Right renal pelvis (tissue), 4 donors: Measurements from ENCODE around the gene C1QTNF5. TPM values are rescaled to one million over a fixed set of nuclear protein-coding genes. Genes with fewer than 3 reads are reported as not detected.
"Not testable (repeated sequence)": the region's sequence is repeated elsewhere in the genome, so short reads cannot be mapped to it uniquely, and the experiment has no call there.

ENCODE experiments used
- DNase-seq, 4 donors: peaks; one replicate each; pipeline ENCODE4 v3.0.0-alpha.2; 2013; ENCODE audit warnings: low read depth in 4 of 4, low spot score in 3 of 4, missing footprints in 1 of 4
- polyA plus RNA-seq, 4 donors: library from polyadenylated mRNA; unstranded; fragments of 120-200 nt; gene quantifications; one replicate each; pipeline ENCODE4 v1.2.1, GENCODE V29; 2013; ENCODE audit not compliant: insufficient read length in 4 of 4

C1QTNF5 gene, protein sequence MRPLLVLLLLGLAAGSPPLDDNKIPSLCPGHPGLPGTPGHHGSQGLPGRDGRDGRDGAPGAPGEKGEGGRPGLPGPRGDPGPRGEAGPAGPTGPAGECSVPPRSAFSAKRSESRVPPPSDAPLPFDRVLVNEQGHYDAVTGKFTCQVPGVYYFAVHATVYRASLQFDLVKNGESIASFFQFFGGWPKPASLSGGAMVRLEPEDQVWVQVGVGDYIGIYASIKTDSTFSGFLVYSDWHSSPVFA
- 10 to 100 TPM; 20.6 to 33.6 (median 25.5) TPM for polyA plus RNA-seq

DNA sequence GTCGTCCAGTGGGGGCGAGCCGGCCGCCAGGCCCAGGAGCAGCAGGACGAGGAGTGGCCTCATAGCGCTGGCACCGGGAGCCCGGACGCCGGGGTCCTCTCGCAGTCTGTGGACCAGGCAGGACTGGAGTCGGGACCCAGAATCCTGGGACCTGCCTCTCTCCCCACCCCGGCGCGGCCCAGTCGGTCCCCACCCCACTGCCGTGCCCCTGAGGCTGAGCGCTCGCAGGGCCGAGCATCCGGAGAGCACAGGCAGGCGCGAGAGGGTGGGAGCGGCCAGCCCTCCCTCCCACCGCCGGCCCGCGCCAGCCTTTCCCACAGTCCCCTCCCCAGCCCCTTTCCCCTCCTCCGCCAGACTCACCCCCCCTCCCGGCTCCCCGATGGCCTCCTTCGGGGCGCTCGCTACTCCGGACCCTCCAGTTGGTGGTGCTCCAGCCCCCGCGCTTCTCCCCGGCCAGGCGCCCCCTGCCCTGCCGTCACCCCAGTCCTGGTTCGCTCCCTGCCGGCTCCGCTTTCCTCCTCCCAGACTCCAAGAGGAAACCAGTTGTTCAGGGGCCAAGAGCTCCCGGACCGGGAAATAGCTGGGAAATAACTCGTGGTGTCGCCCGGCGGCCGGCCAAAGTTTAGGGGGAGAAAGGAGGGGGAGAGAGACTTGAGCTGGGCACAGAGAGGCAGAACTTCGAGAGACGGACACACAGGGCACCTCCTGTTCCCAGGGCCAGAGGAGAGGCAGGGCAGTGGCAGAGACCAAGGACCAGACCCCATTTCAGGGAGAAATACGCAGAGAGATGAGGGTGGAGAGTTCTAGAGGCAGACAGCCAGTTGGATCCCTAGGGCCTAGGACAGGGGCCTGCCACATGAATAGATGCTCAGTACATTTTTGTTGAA is at the start of gene C1QTNF5:
Gene C1QTNF5 (minus strand): TSS at position 549 of the 887 bp plus-strand sequence. CDS start 486 bp downstream, at position 63.
- no peak for DNase-seq

DNA sequence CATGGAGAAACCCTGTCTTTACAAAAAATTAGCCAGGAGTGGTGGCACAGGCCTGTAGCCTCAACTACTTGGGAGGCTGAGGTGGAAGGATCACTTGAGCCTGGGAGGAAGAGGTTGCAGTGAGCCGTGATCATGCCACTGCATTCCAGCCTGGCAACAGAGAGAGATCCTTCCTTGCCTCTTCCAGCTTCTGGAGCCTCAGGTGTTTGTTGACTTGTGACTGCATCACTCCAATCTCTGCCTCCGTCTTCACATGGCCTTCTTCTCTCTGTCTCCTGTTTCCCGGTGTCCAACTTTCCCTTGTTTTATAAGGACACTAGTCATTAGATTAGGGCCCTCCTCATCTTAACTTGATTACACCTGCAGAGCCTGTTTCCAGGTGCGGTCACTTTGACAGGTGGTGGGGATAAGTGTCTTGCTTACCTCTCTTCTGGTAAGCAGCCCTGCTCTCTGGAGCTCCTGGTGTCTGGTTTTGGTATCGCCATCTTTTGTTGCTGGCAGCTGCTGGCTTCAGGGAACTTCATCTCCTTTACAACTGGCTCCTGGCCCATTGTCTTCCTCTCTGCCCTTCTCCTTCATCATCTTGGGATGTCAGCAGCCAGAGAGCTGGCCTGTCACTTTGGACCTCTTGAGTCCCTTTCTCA is 49.0 kb upstream of the C1QTNF5 start:
- DNase-seq = no peak

DNA sequence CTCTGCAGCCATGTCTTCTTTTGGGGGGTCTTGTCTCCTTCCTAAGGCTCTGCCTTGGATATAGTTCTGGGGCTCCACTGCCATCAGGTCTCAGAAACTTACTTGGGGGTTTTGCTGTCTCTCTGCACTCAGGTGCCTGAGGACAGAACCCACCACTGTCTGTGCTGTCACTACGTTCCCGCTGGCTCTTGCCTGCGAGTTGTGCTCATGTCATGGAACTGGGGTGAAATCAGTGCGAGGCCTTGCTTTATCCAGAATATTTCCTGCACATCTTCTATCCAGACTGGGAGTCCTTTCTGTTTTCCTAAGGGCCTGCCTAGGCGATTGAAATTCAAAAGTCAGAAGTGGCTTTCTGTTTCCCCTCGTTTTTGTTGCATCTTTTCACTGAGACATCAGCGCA is 47.4 kb upstream of the C1QTNF5 start:
- DNase-seq = no peak

DNA sequence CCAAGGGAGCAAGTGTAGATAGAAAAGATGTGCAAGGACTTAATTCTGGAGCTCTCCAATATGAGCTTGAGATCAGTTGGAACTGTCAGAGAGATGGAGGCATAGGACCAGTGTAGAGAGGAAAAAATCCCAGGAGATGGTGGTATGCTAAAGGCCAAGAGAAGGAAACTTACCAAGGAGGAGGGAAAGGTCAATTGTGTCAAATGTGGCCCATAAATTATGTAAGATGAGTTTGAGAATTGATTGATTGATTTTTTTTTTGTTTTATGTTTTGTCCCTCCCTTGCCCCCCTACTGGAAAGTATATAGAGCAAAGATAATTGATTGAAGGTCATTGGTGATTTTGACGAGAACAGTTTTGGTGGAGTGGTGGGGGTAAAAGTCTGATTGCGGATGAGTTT is 43.6 kb upstream of the C1QTNF5 start:
- DNase-seq = no peak

DNA sequence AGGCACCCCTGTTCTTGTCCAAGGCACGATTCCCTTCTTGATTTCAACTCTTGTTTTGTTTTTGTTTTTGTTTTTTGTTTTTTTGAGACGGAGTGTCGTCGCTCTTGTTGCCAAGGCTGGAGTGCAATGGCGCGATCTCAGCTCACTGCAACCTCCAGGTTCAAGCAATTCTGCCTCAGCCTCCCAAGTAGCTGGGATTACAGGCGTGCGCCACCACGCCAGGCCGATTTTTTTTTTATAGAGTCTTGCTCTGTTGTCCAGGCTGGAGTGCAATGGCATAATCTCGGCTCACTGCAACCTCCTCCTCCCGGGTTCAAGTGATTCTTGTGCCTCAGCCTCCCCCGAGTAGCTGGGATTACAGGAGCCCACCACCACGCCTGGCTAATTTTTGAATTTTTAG is 41.8 kb upstream of the C1QTNF5 start:
- not testable (repeated sequence) for DNase-seq

DNA sequence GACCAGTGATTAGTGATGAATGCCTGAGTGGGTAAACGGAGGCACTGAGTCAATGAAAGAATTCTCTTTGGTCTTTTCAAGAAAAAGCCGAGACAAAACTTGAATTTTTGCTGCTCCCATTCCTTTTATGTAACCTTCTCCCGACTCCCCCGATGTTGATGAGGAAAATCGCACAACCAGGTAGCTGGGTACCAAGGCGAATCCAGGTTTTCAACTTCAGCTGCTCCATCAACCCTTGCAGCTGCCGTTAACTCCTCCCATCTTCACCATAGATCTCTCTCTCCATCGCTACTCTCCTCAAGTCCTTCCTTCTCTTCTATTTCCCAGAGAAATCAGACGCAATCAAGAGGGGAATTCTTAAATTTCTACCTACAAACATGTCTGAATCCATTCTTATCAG is 41.4 kb upstream of the C1QTNF5 start:
- DNase-seq = no peak

DNA sequence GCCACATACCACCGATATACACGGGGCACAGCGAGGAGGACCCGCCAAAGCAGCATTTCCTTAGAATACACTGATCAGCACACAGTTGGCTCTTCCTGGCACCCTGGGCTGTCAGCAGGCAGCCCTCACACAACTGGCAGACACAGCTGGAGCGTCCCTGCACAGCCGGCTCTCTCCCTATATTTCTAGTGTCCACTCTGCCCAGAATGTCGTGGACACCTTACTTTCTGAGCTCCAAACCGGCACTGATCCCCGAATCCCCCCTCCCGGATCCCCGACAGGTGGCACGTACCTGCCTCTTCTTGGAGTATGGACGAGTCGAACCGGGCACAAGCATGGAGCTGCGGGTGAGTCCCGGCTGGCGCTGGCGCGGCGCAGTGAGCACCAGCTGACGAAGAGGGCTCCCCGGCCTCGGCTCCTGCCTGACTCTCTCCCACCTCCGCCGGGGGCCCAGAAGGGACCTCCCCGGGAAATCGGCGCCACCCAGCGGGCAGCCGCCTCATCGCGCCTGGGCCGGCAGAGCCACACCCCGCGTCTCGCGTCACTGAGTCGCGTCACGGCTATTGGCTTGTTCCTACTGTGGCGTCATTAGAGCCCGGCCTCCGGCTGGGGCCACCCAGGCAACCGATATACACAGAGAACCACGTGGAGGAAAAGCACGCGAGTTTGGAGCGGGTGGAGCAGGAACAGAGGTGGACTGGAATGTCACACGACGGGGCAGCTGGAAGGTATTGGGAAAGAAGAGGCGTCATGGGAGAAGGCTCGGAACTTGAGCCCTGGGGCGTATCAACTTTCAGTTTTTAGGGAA is 40.7 kb upstream of the C1QTNF5 start, which contains the start of gene USP2:
Gene USP2 (minus strand): TSS at position 510 of the 808 bp plus-strand sequence. CDS start 8,210 bp downstream, outside the sequence.
- DNase-seq = peak; percentile 89 to 94 (median 92)

DNA sequence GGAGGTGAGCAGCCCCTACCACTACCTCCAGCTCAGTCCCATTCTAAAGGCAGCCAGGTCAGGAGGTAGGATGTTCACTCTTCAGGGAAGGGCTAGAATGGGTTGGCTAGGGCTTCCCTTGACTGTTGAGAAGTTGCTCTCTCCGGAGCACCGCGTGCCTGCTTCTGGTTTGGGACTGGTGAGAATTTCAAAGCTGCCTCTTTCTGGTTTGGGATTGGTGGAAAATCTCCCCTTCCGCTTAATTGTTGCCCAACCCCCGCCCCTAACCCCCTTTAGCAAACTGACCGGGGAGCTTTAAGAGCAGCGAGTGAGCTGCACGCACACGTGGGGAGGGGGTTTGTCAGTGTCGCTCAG is 40.1 kb upstream of the C1QTNF5 start:
- DNase-seq = no peak

DNA sequence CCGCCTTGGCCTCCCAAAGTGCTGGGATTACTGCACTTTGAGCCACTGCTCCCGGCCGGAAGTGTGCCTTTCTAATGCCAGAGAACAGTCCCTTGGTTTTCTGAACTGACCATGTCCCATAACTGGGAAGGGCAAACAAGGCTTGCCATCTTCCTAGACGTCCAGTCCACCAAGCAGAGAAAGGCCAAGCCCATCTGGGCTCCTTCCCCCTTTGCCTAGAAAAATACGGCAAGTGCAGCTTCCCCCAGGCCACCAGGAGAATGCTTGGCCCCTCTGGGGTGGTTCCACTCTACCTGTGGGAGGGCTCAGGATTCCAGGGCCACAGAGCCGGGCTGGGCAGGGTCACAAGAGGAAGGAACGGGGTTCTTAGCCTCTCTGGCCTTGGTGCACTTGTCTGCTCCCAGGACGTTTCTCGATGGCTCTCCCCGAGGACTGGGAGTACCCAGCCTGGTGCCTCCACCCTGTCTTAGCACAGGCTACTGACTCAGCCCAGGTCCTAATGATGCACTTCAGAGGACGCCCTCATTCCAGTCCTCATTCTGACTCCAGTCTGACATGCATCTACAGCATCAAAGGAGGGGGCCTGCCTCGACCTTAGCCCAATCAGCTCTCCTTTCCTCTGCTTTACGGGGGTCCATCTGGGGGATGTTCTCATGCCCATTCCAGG is 39.6 kb upstream of the C1QTNF5 start:
- no peak for DNase-seq

DNA sequence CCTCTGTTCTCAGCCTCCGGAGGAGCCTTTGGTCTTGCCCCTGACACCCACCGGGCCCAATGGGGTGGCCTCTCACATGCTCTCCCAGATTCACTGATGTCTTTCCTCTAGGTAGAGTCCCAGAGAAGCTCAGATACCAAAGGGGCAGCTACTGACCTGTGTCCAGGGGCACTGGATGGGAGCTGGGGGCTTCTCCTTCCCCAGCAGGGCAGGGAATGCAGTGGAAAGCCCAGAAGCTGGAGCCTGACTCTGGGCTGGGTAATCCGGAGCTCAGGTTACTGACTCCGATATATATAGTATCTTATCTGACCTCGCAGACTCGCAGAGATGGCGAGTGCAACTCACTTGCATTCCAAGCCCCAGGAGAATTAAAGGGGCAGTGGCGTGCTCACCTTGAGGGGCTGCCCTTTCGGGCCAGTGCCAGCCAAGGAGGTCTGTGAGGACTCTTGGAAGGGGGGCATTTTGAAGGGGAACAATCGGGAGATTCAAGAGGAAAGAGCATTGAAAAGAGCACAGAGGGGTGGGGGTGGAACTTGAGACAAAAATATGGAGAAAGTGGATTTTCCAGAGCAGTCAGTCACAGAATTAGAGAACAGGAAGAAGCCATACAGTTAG is 38.3 kb upstream of the C1QTNF5 start:
- DNase-seq = no peak

DNA sequence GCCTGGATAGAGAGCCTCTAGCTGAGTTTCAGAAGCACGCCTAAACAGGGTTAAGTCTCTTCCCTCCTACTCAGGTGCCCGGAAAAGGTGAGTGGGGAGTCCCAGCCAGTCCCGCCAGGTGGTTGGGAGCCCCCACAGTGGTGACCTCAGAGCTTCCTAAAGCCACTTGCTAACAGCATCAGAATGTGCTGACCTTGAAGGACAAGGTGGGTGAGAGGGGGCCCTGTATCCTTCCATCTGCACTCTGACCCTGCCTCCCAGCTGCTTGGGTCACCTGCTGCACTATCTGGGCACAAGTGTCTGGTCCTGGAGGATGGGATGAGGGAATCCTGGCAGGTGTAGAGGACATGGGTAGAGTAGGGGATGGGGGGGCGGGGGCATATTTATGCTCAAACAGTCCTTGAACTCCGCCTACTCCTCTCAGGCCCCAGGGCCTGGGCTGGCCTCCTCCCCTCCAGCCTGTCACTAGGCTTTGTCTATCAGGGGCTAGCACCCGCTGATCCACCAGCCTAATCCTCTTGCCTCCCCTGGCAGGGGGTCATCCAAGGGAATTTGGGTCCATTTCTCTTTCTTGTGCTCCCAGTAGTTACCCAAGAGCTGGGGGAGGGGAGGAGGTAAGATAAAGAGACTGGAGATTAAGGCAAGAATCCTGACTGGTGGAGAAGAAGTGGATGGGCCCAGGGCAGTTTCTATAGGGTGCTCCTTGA is 37.4 kb upstream of the C1QTNF5 start:
- DNase-seq = no peak

DNA sequence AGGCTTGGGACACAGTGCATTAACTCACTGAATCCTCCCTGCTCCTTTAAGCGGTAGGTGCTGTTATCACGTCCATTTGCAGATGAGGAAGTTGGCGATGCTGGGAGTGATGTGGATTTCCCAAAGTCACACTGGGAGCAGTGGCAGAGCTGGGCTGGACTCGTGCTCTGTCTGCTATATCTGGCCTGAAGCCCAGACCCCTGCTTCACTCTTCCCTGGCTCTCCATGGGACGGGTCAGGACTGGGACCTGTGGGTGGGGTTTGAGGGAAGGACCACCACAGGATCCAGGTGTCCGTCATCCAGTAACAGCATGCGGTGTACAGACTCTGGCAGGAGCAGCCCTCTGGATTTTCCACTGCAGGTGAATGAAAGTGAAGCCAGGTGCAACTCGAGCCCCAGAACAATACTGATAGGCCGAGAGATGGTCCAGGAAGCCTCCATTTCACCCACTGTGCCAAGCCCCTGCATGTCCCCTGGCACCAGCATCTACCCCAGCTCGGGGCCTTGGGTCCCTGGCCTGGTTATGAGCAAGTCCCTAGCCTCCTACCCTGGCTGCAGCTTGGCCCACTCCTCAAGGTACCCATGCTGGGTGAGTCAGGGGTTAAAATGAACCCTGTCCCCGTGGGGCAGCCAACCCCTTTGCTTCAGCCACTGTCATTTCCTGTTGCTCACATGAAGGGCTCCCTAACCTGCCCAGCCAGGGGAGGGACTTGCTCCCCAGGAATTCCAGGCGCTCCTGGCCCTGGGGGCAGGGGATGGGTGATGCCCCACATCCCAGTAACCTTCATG is 36.6 kb upstream of the C1QTNF5 start:
- no peak for DNase-seq

DNA sequence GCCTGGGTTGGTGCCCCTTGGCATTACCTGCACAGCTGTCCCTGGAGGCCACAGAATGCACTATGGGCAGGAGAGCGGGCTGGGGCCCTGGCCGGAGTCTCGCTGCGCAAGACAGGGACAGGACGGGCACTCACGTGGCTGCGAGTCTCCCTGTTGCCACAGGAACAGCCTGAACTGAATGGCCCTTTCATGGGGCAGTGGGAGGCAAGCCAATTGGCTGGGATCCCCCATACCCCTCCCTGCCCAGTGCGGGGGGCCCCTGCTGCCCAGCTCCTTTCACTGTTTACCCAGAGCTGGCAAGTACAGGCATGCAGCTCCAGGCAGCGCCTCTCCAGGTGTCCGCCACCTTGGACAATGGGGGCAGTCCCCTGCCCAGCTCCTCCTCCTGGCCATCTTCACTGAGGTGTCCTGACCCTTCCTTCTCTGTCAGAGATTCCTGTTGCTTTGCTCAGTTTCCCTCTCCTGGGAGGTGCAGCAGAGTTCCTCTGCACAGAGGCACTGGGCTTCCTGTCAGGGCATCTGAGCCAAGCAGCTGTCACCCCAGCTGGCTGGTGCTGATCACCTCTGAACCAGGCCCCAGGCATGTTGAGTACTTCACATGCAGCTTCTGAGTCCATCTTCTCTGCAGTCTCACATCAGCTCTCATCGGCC is 35.6 kb upstream of the C1QTNF5 start:
- no peak for DNase-seq

DNA sequence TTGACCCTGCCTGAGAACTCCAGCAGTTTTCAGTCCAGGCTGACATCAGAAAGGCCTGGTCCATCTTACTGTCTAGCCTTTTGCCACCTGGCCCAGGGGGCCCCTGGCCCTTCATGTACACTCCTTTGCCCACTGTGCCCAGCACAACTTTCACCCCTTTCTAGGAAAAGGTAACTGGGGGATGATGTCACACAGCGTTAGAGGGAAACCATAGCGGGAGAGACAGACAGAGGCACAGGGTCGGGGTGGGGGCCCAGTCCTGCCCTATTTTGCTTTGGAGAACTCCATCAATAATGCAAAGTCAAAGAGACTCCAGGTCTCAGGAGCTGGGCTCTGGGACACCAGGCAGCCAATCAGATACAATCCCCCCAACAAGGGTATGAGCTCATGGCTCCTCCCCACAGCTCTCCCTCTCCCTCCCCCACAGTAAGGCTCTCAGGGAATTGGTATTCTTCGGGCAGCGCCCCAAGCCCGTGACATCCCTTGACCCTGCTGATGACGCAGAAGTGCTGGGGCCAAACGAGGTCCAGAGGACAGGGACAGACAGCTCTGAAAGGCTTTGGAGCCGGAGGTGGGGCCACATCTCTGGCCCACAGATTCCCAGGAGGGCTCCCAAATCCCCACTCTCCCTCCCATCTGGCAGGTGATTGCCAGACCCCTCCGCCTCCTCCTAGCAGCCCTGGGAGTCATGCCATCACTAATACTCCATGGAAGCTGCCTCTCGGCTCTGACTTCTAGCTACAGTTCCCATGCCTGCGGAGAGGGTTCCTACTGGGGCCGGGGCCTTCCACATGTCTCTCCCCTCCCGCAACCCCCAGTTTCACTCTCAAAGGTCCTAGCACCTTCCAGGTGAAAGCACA is 34.9 kb upstream of the C1QTNF5 start:
- no peak for DNase-seq

DNA sequence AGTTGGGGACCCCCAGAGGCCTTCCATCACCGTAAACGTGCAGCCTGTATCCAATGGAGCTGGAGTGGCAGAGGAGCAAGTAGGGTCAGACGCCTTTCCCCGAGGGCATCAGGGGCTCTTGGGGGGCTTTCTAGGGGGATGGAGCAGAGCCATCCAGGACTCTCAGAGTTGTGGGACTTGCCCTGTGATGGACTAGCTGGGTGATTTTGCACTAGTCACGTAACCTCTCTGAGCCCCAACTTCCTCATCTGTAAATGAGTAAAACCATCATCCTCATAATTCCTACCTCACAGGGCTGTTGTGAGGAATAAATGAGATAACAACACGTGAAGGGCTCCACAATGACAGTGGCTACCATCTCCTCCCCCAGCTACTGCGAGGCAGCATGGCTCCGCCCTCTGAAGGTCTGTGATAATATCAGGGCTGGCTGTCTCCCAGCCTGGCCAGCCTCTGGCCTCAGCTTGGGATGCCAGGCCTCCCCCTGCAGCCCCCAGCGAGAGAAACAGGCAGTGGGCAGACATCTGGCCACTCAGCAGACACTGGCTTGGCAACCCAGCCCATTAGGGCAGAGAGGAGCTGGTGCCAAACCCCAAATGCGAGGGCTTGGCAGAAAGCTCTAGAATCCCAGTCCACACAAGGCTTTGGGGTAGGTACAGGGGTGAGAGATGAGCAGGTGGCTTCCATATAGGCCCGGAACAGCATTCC is 34.1 kb upstream of the C1QTNF5 start:
- DNase-seq = no peak
